GM21737 (cell line): Measurements from ENCODE around the gene NDUFB6.
A peak's percentile ranks its signal among the peaks of the same experiment; 100 is the strongest.
"Not testable (repeated sequence)": the region's sequence is repeated elsewhere in the genome, so short reads cannot be mapped to it uniquely, and the experiment has no call there.

Source experiments
- ATAC-seq: cut with Tn5 transposase; IDR thresholded peaks from one replicate; pipeline ENCODE4 v1.9.1; 2021; ENCODE audit warnings: mild to moderate bottlenecking, moderate library complexity; ENCODE audit not compliant: unreplicated experiment

NDUFB6 gene

DNA sequence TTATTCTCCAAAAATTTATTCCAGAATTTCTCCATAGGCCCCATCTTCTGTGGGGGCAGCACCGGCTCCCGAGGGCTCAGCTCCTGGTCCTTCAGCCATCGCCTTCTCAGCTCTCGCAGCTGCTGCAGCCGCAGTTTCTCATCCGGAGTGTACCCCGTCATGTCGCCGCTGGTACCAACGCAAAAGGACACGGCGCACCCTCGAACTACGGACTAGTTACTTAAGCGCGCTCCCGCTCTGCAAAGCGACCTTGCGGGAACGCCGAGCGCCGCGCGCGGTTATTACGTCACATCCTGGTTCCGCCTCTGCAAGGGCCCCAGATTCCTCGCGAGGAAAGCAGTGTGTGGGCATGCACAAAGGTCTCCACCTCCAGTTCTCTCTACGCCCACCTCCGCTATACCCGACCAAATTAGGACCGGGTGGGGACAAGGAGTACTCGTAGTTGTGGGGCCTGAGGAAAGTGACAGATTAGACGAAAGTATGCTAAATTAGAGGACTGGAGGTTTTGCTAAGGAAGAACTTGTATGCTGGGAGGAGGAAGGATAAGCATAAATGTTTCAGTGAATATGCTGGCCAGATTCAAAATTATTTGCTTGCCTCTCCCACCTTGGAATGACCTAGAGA lies at the start of gene NDUFB6:
Gene NDUFB6 (minus strand): TSS at position 260 of the 624 bp plus-strand sequence. CDS start 99 bp downstream, at position 161.
- peak; percentile 89 for ATAC-seq

DNA sequence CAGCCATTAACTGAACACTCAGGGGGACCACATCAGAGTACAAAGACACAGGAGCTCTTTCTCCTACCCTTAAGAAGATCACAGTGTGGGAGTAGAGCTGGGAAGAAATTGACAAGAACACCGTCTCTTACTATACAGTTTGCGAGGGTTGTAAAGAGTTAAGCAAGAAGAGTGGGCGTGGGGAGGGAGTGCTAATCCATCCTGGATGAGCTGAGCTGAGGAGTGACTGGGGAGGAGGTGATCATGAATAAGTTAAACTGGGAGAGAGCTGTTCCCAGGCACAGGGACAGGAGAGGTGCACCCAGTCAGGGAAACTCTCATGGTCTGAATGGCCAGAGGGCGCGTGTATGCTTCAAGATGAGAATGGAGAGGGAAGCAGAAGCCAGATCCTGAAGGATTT lies 45.3 kb upstream of the NDUFB6 start:
- no peak for ATAC-seq

DNA sequence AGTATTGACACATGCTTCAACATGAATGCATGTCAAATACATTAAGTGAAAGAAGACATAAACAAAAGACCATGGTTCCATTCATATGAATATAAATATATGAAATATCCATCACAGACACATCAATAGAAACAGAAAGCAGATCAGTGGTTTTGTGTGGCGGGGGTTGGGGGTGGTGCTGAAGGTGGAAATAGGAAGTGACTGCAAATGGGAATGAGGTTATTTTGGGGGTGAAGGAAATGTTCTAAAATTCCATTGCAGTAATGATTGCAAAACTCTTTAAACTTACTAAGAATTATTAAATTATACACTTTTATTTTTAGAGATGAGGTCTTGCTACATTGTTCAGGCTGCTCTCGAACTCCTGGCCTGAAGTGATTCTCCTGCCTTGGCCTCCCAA lies 33.9 kb upstream of the NDUFB6 start:
- ATAC-seq = no peak

- peak; percentile 78 for ATAC-seq
Observed at GRCh38 chr9:32603914-32604852, 31.2 kb upstream of the NDUFB6 start.

GRCh38 chr9:32599021-32599420 lies 26.1 kb upstream of the NDUFB6 start:
- not testable (repeated sequence) for ATAC-seq

- ATAC-seq = no peak
Observed at GRCh38 chr9:32596936-32597335, 24.0 kb upstream of the NDUFB6 start.

- ATAC-seq = no peak
Observed at GRCh38 chr9:32596096-32596865, 23.3 kb upstream of the NDUFB6 start.

DNA sequence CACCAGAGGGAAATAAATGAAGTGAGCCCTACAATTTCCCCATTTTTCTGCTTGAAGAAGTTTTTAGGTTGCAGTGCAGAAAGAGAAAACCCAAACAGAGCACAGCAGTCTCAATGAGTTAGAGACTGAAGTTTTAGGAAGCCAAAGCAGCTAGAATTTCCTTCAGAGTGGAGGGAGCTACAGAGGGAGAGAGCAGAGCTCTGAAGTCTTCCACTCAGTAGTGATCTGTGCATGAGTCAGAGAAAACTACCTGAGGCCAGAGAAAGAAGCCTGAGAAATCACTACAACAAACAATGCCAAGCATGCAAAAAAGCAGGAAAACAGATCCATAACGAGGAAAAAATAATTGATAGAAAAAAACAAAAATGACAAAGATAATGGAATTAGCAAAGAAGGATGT lies 17.9 kb upstream of the NDUFB6 start:
- no peak for ATAC-seq

DNA sequence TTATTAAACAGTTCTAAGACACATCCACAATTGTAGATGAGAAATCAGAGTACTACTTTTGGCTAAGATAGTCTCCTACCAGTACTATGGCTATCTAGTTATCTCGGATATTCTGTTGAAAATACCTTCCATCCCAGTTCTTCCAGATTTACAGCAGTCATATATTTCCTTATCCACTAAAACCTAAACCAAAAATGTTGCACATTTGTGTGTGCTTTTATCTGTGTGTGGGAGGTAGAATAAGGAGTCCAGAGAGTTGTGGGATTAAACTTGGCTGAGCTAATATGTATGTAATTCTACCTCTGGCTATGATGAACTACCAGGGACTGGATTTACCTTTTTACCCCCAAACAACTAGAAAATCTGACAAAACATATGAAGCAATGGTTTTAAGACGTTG lies 17.5 kb upstream of the NDUFB6 start:
- ATAC-seq = no peak

- no peak for ATAC-seq
Observed at GRCh38 chr9:32589083-32589723, 16.2 kb upstream of the NDUFB6 start.

- no peak for ATAC-seq
Observed at GRCh38 chr9:32587901-32588300, 14.9 kb upstream of the NDUFB6 start.

- no peak for ATAC-seq
Observed at GRCh38 chr9:32584784-32585183, 11.8 kb upstream of the NDUFB6 start.

GRCh38 chr9:32581512-32582143 lies 8.7 kb upstream of the NDUFB6 start:
- ATAC-seq = peak; percentile 49

GRCh38 chr9:32580631-32581300 lies 7.8 kb upstream of the NDUFB6 start:
- no peak for ATAC-seq

DNA sequence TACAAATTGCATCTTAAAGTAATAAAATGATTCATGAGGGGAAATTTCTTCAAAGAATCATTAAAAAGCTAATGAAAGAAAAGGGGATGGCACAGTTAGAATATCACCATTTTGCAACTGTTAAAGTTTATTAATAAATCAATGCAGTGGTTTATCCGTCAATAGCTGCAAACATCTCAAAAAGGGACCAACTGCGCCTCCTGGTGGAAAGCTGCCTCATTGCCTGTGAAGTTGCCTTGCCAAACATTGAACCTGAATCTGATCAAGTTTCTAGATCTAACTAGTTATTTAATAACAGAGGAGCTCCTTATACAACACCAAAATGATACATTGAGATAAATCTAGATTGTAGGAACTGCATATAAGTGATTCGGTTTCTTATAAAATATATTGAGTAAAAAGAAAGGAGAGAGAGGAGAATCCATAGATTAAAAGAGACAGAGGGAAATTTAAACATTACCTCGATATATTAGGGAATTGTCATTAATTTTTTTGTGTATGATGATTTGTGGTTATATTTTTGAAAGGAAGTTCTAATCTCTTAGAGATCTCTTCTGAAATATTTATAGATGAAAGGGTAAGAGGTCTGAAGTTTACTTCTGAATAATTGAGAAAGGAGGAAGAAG lies 6.9 kb upstream of the NDUFB6 start:
- peak; percentile 47 for ATAC-seq

GRCh38 chr9:32578976-32579375 lies 6.0 kb upstream of the NDUFB6 start:
- ATAC-seq = no peak

GRCh38 chr9:32577316-32577715 lies 4.4 kb upstream of the NDUFB6 start:
- no peak for ATAC-seq

DNA sequence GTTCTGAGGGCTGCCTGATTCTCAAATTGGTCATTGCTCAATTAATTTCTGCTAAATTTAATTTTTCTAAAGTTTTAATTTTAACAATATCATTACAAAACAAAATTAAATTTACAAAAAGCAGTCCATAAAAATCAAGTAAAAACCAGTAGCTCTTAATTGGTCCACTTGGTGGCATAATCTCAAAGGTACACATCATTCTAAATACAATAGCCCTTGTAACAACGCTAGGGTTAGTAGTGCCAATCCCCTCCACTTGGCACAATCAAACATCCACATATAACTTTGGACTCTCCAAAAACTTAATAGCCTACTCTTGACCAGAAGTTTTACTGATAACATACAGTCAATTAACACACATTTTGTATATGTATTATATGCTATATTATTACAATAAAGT lies 1.9 kb upstream of the NDUFB6 start:
- ATAC-seq = no peak

DNA sequence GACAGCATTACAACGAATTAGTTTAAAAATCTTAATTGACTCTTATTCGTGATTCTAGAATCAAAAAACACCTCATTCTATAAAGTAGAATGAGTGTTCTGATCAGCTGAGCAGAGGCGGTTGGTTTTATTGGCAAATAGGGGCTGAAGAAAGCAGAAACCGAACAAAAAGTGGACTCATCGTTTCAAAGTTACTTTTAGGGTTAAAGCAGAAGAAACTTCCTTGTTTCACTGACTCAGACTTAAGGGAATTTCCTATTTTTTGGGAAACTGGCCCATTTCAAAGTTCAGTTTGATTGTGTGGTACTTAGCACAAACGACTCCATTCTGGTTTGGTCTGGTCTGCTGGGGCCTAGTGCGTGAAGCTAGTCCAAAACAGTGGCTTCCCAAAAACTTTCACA lies 862 bp upstream of the NDUFB6 start:
- no peak for ATAC-seq
